NB4 (cell line): Measurements from ENCODE around the gene GCG.

Experiments
- MYC ChIP-seq: IDR thresholded peaks from 2 replicates; pipeline ENCODE4 v1.6.1; 2011; ENCODE audit warnings: low read depth, low read length
- POLR2A ChIP-seq: IDR thresholded peaks from 2 replicates; pipeline ENCODE4 v1.6.1; 2011; ENCODE audit warnings: mild to moderate bottlenecking; ENCODE audit not compliant: insufficient read length; ENCODE audit errors: extremely low read depth
- TF ChIP-seq, protein P1 (sequence below): IDR thresholded peaks from one replicate; pipeline ENCODE4 v1.5.1; 2012; ENCODE audit warnings: low read depth, low read length

GRCh38 chr2:162107361-162107901 is 44.6 kb downstream of the GCG start:
- no peak for TF ChIP-seq POLR2A
- TF ChIP-seq, protein P1, sequence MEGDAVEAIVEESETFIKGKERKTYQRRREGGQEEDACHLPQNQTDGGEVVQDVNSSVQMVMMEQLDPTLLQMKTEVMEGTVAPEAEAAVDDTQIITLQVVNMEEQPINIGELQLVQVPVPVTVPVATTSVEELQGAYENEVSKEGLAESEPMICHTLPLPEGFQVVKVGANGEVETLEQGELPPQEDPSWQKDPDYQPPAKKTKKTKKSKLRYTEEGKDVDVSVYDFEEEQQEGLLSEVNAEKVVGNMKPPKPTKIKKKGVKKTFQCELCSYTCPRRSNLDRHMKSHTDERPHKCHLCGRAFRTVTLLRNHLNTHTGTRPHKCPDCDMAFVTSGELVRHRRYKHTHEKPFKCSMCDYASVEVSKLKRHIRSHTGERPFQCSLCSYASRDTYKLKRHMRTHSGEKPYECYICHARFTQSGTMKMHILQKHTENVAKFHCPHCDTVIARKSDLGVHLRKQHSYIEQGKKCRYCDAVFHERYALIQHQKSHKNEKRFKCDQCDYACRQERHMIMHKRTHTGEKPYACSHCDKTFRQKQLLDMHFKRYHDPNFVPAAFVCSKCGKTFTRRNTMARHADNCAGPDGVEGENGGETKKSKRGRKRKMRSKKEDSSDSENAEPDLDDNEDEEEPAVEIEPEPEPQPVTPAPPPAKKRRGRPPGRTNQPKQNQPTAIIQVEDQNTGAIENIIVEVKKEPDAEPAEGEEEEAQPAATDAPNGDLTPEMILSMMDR, result no peak
- TF ChIP-seq MYC, result no peak
